GM19239 (cell line): ENCODE measurements around the gene GID4.
A peak's percentile ranks its signal among the peaks of the same experiment; 100 is the strongest.

Source experiments
- DNase-seq: peaks from one replicate; pipeline ENCODE4 v3.0.0; 2011; ENCODE audit warnings: low spot score; ENCODE audit not compliant: insufficient read length
- FAIRE-seq: peaks from 2 replicates; lab custom pipeline; 2011; peaks lifted over from hg19 to GRCh38; lab: Jason Lieb, UNC

Gene GID4

GRCh38 chr17:18015593-18015992, 23.6 kb upstream of the GID4 start:
- no peak for DNase-seq
- FAIRE-seq: no peak

GRCh38 chr17:18016426-18016825, 22.8 kb upstream of the GID4 start:
- FAIRE-seq (no peak), DNase-seq (no peak)

- FAIRE-seq: no peak
- no peak for DNase-seq
These were observed 21.2 kb upstream of the GID4 start for GRCh38 chr17:18017958-18018357.

GRCh38 chr17:18018411-18018921, 20.7 kb upstream of the GID4 start:
- FAIRE-seq (no peak), DNase-seq (no peak)

GRCh38 chr17:18019838-18020154, 19.4 kb upstream of the GID4 start:
- DNase-seq: no peak
- no peak for FAIRE-seq

GRCh38 chr17:18020971-18021370, 18.2 kb upstream of the GID4 start:
- FAIRE-seq: no peak
- DNase-seq: no peak

GRCh38 chr17:18021372-18021771, 17.8 kb upstream of the GID4 start:
- FAIRE-seq (no peak), DNase-seq (no peak)

- FAIRE-seq: peak; percentile 93
- peak; percentile 49 for DNase-seq
These were observed 13.8 kb upstream of the GID4 start for GRCh38 chr17:18025241-18025944.

GRCh38 chr17:18025945-18026776, 13.0 kb upstream of the GID4 start:
- FAIRE-seq: no peak
- DNase-seq: no peak

GRCh38 chr17:18027280-18027679, 11.9 kb upstream of the GID4 start:
- FAIRE-seq: peak; percentile 14
- DNase-seq: no peak

- DNase-seq: no peak
- FAIRE-seq: no peak
These were observed 10.9 kb upstream of the GID4 start for GRCh38 chr17:18028114-18028951.

- no peak for FAIRE-seq
These were observed 10.2 kb upstream of the GID4 start for GRCh38 chr17:18028952-18029540.

GRCh38 chr17:18031955-18032354, 7.3 kb upstream of the GID4 start:
- FAIRE-seq: no peak
- no peak for DNase-seq

More at GRCh38 chr17:18028952-18029540, 10.2 kb upstream of the GID4 start:
- DNase-seq: no peak

- FAIRE-seq (peak; percentile 91), DNase-seq (peak; percentile 64)
These were observed 5.6 kb upstream of the GID4 start for GRCh38 chr17:18033442-18034099.

- no peak for FAIRE-seq
- DNase-seq: no peak
These were observed 3.5 kb upstream of the GID4 start for GRCh38 chr17:18035704-18036103.

GRCh38 chr17:18037486-18037885, 1.7 kb upstream of the GID4 start:
- DNase-seq (no peak), FAIRE-seq (peak; percentile 68)

GRCh38 chr17:18038149-18038850, 908 bp upstream of the GID4 start:
- FAIRE-seq: peak; percentile 28
- DNase-seq: no peak

GRCh38 chr17:18039535-18040260, 490 bp downstream of the GID4 start:
- FAIRE-seq (peak; percentile 26), DNase-seq (peak; percentile 29)
